ENCODE data around the gene BIRC7. TPM values are rescaled to one million over a fixed set of nuclear protein-coding genes. Genes with fewer than 3 reads are reported as not detected.

The BIRC7 gene
- total RNA-seq, 1 donor from 2014 or later = not detected

DNA sequence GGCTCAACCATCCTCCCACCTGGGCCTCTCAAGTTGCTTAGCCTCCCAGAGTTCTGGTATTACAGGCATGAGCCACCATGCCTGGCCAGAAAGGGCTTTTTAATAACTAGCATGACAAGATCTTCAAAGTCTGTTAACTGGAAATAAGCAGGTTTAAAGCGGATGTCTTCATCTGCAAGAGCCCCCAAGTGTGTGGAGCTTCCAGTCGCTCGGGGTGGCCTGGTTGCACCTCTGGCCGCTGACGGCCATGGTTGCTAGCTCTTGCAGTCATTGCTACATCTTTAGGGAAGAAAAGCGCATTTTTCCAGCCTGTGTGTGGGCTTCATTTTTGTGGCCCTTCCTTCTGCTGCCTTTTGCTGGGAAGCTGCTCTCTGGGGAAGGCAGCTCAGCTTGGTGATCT, 44.7 kb downstream of the BIRC7 start:
- intact Hi-C loops (cut with micrococcal nuclease) = no loop called here

DNA sequence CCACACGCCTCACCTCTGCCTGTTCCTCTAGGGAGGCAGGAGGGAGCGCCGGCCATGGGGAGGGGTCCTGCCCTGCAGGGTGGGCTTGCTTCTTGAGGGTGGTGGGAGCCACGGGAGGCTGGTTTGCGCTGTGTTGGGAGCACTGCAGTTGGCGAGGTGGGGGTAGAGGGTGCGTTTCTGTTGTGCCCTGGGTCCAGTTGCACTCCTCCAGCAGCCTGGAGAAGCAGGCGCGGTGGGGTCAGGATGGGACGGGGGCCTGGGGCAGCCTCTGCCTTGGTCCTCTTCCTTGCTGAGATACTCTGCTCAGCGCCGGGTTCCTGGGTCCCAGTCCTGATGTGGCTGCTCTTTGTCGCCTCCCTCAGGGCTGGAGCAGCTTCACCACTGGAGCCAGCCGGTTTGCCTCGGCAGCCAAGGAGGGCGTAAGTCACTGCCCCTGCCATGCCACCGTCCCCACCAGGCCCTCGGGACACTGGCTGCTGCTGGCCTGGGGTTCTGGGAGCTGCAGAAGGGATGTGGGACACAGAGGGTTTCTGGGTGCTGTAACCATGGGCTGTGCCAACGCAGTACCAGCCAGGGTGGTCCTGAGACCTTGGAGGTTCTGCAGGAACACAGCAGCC, 45.3 kb downstream of the BIRC7 start:
- intact Hi-C loops (cut with micrococcal nuclease) = no loop called here

DNA sequence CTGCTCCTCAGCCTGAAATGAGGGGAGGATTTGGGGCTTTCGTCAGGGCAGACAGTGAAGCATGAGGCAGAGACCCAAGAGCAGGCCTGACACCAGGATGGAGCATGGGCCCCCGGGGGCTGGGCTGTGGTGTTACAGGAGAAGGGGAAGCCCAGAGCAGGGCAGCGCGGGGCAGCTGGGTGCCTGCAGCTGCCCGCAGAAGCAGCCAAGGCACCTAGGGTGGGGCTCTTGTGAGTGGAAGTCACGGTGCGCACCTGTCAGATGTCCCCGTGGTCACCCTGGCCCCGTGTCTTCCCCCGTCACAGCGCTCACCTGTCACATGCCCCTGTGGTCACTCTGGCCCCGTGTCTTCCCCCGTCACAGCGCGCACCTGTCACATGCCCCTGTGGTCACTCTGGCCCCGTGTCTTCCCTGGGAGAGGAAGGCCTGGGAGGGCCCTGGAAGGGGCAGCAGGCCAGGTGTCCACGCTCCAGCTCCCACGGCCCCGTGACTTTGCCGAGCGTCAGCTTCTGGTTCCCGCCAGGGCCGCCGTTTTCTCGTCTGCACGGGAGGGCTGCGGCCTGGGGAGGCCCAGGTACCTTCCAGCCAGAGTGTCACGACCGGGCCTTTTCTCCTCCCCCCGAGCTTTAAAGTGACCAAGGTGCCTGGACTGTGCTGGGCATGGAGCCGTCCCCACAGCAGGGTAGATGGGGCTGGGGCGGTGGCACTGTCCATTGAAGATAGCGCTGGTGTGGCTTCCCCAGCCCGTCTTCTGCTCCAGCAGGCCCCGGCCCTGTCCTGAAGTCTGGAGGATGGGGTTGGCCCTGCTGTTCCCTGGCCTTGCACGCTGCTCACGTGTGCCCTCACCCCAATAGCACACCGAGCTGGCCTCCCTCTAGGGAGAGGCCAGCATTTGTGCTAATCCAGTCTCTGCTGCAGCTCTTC, 46.3 kb downstream of the BIRC7 start:
- intact Hi-C loops (cut with micrococcal nuclease) = no loop called here

DNA sequence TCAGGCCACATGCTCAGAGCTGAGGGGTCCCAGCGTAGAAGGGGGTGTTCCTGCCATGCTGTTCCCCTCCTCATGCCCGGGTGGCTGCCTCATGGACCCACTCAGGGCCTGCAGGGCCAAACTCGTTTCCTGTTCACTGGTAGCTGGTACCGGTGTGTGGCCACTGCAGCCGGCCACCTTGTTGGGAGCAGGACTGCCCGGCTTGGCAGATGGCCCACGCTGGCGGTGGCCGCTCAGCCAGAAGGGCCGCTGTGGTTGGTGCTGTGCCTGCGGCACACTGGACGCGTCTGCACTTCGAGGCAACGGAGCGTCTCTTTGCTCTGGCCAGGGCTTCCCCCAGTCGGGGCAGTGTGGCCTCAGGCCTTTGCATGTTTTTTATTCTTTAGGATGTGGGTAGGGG, 47.2 kb downstream of the BIRC7 start:
- intact Hi-C loops (cut with micrococcal nuclease) = no loop called here

DNA sequence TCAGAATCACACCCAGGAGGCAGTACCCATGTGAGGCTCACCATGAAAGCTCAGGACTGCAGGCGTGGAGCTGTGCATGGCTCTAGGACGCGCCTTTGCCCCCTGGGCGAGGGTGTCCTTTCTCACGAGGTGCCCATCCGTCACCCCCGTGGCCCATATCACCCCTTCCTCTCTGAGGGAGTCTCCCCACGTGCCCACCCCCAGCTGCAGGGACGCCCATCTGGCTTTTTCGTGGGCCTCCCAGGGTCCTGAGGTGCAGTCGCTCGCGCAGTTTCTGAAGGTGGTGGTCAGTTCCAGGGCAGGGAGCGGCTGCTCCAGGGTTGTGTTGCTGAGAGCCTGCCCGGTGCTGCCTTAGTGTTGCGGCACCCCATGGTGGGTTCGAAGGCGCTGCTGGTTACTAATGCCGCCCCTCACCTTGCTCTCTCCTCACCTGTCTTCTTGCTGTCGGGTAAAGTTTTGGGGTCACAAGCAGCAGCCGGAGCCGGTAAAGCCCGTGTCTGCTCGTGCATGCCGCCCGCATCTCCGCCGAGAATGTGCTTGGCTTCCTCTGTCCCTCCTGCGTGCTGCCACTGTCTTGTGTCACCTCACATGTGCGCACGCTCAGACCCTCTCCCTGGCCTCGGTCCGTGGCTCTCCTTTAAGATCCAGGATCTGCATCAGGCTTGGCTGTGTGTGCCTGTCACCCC, 47.8 kb downstream of the BIRC7 start:
- intact Hi-C loops (cut with micrococcal nuclease) = no loop called here

DNA sequence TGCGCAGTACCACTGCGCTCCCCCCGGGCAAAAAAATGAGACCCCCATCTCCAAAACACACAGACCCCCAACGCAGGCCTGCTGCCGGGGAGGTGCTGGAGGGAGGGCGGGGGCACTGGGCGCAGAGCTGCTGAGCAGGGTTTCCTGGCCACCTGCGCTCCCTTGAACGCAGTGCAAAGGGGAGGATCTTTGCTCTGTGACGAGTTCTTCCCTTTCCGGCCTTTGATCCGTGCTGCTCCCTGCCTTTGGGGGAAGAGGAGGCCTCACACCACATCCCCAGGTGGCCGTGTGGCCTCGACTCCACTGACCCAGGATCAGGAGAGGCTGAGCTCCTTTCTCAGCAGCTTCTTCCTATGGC, 48.4 kb downstream of the BIRC7 start:
- intact Hi-C loops (cut with micrococcal nuclease) = no loop called here

DNA sequence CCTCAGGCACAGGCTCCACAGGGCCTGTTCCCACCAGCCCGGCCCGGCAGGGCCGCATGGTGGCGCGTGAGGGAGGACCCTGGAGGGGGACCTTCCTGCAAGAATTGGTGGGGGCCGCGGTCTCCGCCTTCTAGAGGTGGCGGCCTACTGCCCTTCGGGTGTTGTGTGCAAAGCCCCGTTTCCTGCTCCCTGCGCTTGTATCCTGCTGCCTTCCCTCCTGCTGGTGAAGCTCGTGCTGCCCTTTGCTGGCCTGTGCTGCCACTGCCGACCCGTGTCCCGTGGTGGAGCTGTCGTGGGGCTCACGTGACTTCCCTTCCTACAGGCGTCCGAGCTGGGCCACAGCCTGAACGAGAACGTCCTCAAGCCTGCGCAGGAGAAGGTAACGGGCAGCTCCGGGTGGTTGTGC, 48.8 kb downstream of the BIRC7 start:
- intact Hi-C loops (cut with micrococcal nuclease) = no loop called here

DNA sequence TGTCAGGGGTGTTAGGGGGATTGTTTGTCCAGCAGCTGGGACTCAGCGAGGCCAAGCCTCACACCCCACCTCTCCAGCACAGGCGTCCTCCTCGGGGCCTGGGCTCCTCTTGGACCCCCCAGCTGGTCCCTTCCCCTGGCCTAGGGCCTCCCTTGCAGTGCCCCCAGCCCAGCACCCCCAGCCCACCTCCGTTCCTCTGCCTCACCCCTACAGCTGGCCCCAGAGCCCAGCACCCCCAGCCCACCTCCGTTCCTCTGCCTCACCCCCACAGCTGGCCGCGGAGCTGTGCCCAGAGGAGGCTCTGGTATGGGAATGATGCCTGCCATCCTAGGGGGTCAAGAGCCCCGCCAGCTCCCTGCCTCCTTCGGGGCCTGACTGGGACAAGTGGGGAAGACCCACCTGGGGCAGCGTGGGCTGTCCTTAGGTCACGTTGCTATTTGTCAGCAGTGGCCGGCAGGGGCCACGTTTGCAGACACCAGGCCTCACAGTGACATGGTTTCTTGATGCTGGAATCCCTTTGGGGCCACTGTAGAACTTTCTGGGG, 49.3 kb downstream of the BIRC7 start:
- intact Hi-C loops (cut with micrococcal nuclease) = no loop called here

DNA sequence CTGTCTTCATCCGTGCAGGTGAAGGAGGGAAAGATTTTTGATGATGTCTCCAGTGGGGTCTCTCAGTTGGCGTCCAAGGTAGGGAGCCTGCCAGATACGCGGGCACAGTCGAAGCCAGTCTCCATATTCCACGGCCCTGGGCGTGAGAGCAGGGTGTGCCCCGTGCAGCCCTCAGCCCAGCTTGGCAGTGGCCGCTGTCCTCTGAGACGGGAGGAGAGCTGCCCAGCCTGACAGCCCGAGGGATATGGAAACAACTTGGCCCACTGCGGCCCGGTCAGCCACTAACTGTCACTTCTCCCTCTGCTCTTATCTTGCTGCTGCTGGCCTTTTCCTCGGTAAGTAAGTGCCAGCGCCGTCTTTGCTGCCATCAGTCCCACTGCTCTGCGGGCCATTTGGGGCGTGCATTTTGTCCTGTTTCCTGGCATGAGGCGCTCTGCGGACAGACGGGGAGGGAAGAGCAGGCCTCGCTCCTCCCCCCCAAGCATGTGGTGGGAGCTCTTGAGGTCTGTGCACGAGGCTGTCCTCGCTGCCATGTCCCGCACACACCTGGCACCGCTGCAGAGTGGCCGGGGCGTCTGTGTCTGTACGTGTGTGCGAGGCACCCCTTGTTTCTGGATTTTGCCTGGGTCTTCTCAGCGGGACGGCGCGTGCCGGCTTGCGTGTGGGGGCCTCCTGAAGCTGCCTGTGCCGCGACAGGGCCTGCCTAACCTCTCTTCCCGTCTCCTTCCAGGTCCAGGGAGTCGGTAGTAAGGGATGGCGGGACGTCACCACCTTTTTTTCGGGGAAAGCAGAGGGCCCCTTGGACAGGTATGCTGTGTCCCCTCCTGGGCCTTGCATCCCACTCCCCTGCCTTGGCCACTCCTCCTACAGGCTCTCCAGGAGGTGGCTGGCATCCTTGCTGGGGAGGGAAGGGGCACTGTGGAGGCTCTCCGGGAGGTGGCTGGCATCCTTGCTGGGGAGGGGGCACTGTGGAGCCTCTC, 50.2 kb downstream of the BIRC7 start:
- intact Hi-C loops (cut with micrococcal nuclease) = no loop called here

DNA sequence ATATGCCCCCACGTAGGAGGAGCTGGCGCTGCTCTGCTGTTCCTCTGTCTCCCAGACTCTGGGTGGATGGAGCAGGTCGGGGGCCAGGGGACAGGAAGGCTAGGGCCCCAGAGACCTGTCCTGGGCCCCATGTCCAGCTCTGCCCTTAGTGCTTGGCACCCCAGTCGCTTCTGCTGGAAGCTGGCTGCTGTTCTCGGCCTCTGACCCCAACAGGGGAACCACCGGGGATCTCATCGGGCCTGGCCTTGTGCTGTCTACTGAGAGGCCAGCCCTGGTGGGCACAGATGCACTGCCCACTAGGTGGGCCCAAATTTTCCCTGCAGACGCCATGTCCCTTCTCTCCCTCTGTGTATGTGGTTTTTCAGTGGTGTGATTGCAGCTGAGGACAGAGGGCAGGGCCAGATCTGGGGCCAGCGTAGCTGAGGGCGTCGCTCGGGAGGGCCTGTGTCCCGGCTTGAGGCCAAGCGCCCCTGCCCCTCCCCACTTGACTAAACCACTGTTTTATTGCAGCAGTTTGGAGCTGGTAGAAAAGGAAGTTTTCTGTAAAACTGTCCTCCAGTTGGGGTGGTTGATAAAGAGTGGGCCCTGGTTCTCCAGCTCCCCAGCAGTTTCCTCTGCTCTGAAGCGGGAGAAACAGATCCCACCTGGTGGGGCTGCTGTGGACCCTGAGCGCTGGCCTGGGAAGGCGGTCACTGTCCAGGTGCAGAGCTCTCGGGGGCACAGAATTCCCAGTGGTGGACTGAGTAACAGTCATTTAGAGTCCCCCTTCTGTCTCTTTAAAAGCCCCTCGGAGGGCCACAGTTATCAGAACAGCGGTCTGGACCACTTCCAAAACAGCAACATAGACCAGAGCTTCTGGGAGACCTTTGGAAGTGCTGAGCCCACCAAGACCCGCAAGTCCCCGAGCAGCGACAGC, 51.3 kb downstream of the BIRC7 start:
- intact Hi-C loops (cut with micrococcal nuclease) = no loop called here

DNA sequence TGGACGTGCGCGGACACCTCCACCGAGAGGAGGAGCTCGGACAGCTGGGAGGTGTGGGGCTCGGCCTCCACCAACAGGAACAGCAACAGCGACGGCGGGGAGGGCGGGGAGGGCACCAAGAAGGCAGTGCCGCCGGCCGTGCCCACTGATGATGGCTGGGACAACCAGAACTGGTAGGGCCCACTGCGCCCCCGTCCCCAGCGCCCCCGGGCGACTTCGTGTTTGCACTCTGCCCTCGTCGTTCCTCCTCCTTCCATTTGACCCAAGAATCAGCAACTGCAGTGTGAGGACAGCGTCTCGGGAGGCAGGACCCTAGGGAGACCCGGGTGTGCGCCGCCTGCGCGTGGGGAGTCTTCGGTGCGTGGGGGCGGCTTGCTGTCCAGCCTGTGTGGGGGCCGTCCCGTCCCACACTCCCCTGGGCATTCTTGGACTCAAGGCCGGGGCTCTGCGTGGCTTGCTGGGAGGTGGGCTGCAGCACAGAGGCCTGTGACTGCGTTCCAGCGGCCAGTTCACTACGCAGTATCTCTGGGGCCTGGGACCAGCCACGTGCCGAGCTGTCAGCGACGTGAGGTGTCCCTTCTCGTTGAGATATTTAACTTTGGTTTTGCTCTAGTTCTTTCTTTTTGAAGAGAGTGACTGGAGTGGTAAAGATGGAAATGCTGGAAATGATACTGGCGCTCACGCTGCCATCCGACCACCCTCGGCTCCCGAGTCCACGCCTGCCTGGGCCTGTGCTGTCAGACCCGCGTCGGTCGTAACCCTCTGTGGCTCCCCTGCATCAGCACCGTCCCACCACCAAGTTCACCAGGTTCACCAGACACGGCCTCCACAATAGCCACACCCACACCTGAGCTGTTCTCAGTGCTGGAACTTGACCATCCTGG, 52.2 kb downstream of the BIRC7 start:
- intact Hi-C loops (cut with micrococcal nuclease) = no loop called here

DNA sequence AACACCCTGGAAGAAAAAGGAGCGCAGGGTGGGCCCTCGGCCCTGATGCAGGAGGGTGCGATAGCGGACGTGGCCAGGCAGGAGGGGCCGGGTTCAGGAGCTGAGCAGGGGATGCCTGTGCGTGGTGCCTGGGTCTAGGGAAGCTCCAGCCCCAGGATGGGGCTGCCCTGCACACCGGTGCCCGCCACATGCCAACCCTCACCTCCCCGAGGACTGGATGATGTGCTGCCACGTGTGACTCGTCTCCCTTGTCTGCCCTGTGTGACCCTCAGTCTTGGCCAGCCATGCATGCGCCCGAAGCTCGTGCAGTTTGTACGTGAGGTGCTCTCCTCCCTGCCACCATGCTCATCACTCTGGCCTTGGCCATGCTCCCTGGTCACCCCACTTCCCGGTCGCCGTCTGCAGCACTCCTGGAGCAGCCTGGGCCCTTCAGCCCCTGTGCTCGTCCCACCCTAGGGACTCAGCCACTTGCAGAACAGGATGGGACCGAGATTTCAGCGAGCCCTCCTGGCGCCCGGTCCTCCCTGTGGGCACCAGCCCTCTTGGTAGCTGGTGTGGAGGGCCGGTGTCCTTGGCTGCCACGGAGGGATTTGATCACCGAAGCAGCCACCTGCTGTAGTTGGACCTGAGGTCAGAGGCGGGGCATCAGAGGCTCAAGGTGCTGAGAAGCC, 53.0 kb downstream of the BIRC7 start:
- intact Hi-C loops (cut with micrococcal nuclease) = no loop called here

DNA sequence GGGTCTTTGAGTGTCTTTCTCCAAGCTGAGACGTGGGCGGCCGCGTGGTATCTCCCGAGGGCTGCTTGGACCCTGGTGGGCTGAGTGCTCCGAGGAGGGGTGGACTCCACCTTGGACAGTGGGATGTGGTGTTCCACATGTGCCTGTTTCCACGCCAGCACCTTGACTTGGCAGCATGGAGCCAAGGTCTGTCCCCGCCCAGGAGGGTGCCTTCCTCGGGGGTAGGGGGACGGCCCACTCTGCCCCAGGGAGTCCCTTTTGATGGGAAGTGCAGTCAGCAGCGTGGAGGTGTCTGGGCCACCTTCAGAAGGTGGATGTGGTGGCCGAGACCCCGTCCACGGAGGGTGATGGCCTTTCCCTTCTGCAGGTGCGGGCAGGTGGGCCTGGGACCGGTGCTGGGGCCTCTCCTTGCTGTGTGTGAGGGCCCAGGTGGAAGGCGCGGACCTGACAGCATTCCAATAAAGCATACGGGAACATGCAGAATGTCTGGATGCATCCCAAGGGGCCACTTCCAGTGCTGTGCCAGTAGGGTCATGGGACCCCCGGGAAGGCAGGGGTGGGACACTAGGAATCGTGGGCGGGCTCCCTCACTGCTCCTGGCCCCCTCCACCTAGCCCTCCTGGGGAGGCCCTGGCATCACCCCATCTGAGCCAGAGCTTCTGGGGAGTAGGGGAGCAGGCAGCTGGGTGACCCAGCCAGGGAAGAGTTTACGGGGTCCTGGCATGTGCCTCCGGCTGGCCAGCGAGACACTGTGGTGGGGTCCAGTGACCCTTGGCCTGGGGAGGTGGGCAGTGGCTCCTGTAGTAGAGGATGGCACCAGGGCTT, 53.8 kb downstream of the BIRC7 start:
- intact Hi-C loops (cut with micrococcal nuclease) = no loop called here

All from T-helper 2 cell treated with Interferon-gamma antibody and Interleukin-4, amounts not matched to agents 100 ng/mL and 5 ng/mL, for 36 hours (primary cell).